ENCODE measurements around the gene TPX2.
"Not testable (repeated sequence)": the region's sequence is repeated elsewhere in the genome, so short reads cannot be mapped to it uniquely, and the experiment has no call there.

TPX2 gene

GRCh38 chr20:31811796-31812728 lies 73.0 kb downstream of the TPX2 start:
- no peak for DNase-seq (ENCODE audit: low spot score)

GRCh38 chr20:31813611-31814010 lies 74.5 kb downstream of the TPX2 start:
- DNase-seq (ENCODE audit: low spot score), result no peak

- not testable (repeated sequence) for DNase-seq (ENCODE audit: low spot score)
These were observed 75.1 kb downstream of the TPX2 start for GRCh38 chr20:31814142-31814541.

- peak; percentile 67 for DNase-seq (ENCODE audit: low spot score)
These were observed 76.5 kb downstream of the TPX2 start for GRCh38 chr20:31815408-31816188.

GRCh38 chr20:31816221-31816620 lies 77.1 kb downstream of the TPX2 start:
- DNase-seq (ENCODE audit: low spot score), result no peak

GRCh38 chr20:31817461-31817860 lies 78.4 kb downstream of the TPX2 start:
- no peak for DNase-seq (ENCODE audit: low spot score)

GRCh38 chr20:31818376-31818908 lies 79.4 kb downstream of the TPX2 start:
- no peak for DNase-seq (ENCODE audit: low spot score)

- no peak for DNase-seq (ENCODE audit: low spot score)
These were observed 80.1 kb downstream of the TPX2 start, which contains the start of gene MYLK2 for GRCh38 chr20:31819083-31819784. Gene MYLK2, plus strand, starts transcription at chr20:31819356. Its CDS starts 225 bp downstream, at chr20:31819581.

- DNase-seq (ENCODE audit: low spot score), result no peak
These were observed 81.1 kb downstream of the TPX2 start for GRCh38 chr20:31820228-31820627.

- DNase-seq (ENCODE audit: low spot score), result no peak
These were observed 82.3 kb downstream of the TPX2 start for GRCh38 chr20:31821427-31821826.

GRCh38 chr20:31822421-31823330 lies 83.6 kb downstream of the TPX2 start:
- peak; percentile 94 for DNase-seq (ENCODE audit: low spot score)

GRCh38 chr20:31823360-31824124 lies 84.5 kb downstream of the TPX2 start:
- no peak for DNase-seq (ENCODE audit: low spot score)

GRCh38 chr20:31824125-31824485 lies 85.0 kb downstream of the TPX2 start:
- no peak for DNase-seq (ENCODE audit: low spot score)

GRCh38 chr20:31824554-31825313 lies 85.6 kb downstream of the TPX2 start:
- DNase-seq (ENCODE audit: low spot score), result no peak

GRCh38 chr20:31826074-31826473 lies 87.0 kb downstream of the TPX2 start:
- no peak for DNase-seq (ENCODE audit: low spot score)

- no peak for DNase-seq (ENCODE audit: low spot score)
These were observed 88.0 kb downstream of the TPX2 start for GRCh38 chr20:31827059-31827458.

- DNase-seq (ENCODE audit: low spot score), result not testable (repeated sequence)
These were observed 88.9 kb downstream of the TPX2 start for GRCh38 chr20:31828016-31828415.

GRCh38 chr20:31829731-31830130 lies 90.6 kb downstream of the TPX2 start:
- DNase-seq (ENCODE audit: low spot score), result no peak

GRCh38 chr20:31830406-31830981 lies 91.4 kb downstream of the TPX2 start:
- DNase-seq (ENCODE audit: low spot score), result no peak
